Measurements from ENCODE around the gene BOK. TPM values are rescaled to one million over a fixed set of nuclear protein-coding genes. Genes with fewer than 3 reads are reported as not detected.
A peak's percentile ranks its signal among the peaks of the same experiment; 100 is the strongest.

BOK gene
- total RNA-seq, 1 donor from 2014 or later: 35.1 TPM

DNA sequence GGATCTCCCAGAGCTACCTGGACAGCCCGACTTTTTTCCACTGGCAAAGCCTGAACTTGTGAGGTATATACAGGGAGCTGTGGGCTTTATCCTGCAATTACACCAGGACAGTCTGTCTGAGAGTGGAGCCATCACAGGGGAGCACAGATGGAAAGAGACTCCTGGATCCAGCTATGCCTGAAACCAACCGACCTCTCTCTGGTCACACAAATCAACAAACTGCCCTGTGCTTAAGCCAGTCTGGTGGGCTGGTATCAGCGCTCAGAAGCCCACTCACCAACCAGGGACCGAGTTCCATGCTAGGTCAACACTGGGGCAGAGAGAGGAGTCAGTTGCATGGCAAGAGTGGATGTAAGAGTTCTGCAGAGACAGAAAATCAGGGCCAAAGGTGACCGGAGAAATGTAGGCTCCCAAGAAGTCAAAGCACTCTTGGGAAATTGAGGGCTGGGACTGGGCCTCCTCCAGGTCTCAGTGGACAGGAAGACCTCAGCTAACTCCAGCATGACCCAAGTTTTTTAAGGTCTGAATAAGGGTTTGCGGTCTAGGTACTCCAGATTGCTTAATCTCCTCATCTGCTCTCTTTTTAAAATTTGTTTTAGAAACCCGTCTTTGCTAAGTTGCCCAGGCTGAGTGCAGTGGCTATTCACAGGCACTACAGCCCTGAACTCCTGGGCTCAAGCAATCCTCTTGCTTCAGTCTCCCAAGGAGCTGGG is 3.8 kb upstream of the BOK start:
- no peaks in the 10 kb centered on the region for H3K27me3 ChIP-seq
- no peak for DNase-seq (ENCODE audit: extremely low spot score in 2 of 2)
- intact Hi-C loops (cut with DNase I): no loop called here
- H3K4me3 ChIP-seq: no peak overlapping the region
- H3K9me3 ChIP-seq: no peaks in the 10 kb centered on the region
- peaks cover 5% of the 10 kb centered on the region for H3K4me1 ChIP-seq
- no peak overlapping the region for H3K27ac ChIP-seq
- H3K36me3 ChIP-seq: no peaks in the 10 kb centered on the region
- no peak for TF ChIP-seq POLR2AphosphoS5 (IDR thresholded peaks at IDR 0.05; ENCODE audit: insufficient read depth in 1 of 2, low read depth in 1 of 2)
- no peak for TF ChIP-seq POLR2A (IDR thresholded peaks at IDR 0.05)
- TF ChIP-seq, protein P1, sequence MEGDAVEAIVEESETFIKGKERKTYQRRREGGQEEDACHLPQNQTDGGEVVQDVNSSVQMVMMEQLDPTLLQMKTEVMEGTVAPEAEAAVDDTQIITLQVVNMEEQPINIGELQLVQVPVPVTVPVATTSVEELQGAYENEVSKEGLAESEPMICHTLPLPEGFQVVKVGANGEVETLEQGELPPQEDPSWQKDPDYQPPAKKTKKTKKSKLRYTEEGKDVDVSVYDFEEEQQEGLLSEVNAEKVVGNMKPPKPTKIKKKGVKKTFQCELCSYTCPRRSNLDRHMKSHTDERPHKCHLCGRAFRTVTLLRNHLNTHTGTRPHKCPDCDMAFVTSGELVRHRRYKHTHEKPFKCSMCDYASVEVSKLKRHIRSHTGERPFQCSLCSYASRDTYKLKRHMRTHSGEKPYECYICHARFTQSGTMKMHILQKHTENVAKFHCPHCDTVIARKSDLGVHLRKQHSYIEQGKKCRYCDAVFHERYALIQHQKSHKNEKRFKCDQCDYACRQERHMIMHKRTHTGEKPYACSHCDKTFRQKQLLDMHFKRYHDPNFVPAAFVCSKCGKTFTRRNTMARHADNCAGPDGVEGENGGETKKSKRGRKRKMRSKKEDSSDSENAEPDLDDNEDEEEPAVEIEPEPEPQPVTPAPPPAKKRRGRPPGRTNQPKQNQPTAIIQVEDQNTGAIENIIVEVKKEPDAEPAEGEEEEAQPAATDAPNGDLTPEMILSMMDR (IDR thresholded peaks at IDR 0.05): no peak

DNA sequence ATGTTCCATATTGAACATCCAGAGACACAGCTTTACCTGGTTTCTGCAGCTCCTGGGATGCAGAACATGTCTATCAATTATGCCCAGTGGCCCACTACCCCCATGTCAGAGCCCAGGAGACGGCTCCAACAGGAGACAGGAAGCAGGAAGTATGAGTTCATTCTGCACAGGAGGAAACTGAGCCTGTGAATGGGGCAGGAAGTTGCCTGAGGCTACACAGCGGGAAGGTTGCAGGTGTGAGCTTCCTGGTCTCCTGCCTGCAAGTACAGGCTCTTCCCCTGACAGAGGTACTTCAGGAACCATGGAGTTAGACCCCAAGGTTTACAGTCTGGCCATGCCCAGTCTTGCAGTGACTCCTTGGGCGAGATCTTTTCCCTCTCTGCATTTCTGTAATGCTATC is 2.8 kb upstream of the BOK start:
- H3K9me3 ChIP-seq: no peaks in the 10 kb centered on the region
- no peaks in the 10 kb centered on the region for H3K36me3 ChIP-seq
- intact Hi-C loops (cut with DNase I): no loop called here
- H3K4me1 ChIP-seq: peaks cover 14% of the 10 kb centered on the region
- TF ChIP-seq POLR2AphosphoS5 (IDR thresholded peaks at IDR 0.05; ENCODE audit: insufficient read depth in 1 of 2, low read depth in 1 of 2) (no peak), POLR2A (IDR thresholded peaks at IDR 0.05) (no peak)
- TF ChIP-seq, protein P1 (IDR thresholded peaks at IDR 0.05): no peak
- H3K4me3 ChIP-seq: no peak overlapping the region
- DNase-seq (ENCODE audit: extremely low spot score in 2 of 2): no peak
- no peak overlapping the region for H3K27ac ChIP-seq
- H3K27me3 ChIP-seq: no peaks in the 10 kb centered on the region

DNA sequence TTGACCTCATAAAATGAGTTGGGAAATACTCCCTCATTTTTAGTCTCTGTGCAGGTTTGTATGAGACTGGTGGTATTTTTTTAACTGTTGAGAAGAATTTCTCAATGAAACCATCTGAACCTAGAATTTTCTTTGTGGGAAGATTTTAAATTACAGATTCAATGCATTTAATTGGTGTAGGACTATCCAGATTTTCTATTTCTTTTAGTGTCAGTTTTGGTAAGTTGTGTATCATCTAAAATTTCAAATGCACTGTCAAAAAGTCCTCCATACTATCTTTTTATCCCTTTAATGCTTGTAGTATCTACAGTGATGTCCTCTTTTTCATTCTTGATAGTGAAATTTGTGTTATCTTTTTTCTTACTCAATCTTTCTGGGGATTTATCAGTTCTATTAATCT is 1.8 kb upstream of the BOK start:
- DNase-seq (ENCODE audit: extremely low spot score in 2 of 2): no peak
- Histone ChIP-seq H3K9me3 (no peaks in the 10 kb centered on the region), H3K36me3 (no peaks in the 10 kb centered on the region), H3K4me3 (no peak overlapping the region), H3K4me1 (peaks cover 24% of the 10 kb centered on the region), H3K27me3 (no peaks in the 10 kb centered on the region), H3K27ac (no peak overlapping the region)
- TF ChIP-seq POLR2AphosphoS5 (IDR thresholded peaks at IDR 0.05; ENCODE audit: insufficient read depth in 1 of 2, low read depth in 1 of 2): no peak
- TF ChIP-seq, protein P1 (IDR thresholded peaks at IDR 0.05): no peak
- TF ChIP-seq POLR2A (IDR thresholded peaks at IDR 0.05): no peak
- intact Hi-C loops (cut with DNase I): no loop called here

DNA sequence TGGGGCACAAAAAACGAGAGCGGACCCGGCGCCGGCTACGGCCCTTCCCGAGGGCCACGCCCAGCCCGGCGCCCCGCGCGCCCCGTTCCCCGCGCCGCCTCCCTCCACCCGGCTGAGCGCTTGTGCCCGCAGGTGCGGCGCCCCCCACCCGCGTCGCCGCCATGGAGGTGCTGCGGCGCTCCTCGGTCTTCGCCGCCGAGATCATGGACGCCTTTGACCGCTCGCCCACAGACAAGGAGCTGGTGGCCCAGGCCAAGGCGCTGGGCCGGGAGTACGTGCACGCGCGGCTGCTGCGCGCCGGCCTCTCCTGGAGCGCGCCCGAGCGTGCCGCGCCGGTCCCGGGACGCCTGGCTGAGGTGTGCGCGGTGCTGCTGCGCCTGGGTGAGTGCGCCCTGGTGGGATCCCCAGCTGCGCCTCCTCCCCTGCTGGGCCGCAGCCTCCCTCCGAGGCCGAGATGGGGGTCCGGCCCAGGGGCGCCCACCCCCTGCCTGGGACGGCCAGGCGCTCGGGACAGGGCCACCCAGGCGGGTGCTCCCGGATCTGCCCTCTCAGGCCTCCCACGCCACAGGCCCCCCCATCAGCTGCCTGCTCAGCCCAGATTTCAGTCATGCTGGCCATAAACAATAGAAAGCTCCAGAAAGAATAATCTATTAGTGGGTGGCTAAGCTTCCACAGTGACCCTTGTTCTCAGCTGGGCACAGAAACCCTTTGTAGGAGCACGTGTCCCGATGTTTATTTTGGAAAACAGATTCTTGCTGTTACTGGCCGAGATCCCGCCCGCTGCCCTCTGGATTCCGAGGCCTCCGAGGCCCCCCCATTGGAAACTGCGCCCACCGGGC is 997 bp downstream of the BOK start:
- no peaks in the 10 kb centered on the region for H3K27me3 ChIP-seq
- peak overlapping the region; percentile 81 for H3K27ac ChIP-seq
- H3K4me3 ChIP-seq: peak overlapping the region; percentile 56 to 58
- no peaks in the 10 kb centered on the region for H3K9me3 ChIP-seq
- no peaks in the 10 kb centered on the region for H3K36me3 ChIP-seq
- DNase-seq (ENCODE audit: extremely low spot score in 2 of 2): no peak
- peaks cover 52% of the 10 kb centered on the region for H3K4me1 ChIP-seq
- intact Hi-C loops (cut with DNase I): no loop called here
- TF ChIP-seq POLR2AphosphoS5 (IDR thresholded peaks at IDR 0.05; ENCODE audit: insufficient read depth in 1 of 2, low read depth in 1 of 2) (no peak), POLR2A (IDR thresholded peaks at IDR 0.05) (no peak)
- TF ChIP-seq, protein P1 (IDR thresholded peaks at IDR 0.05): no peak

Data from vagina (tissue), 2 donors.